ENCODE data around the gene GABRB2. TPM values are rescaled to one million over a fixed set of nuclear protein-coding genes. Genes with fewer than 3 reads are reported as not detected.

Gene GABRB2
- total RNA-seq, 4 donors from 2014 or later = 3.1 to 3.2 (median 3.2) TPM; not detected in 1

DNA sequence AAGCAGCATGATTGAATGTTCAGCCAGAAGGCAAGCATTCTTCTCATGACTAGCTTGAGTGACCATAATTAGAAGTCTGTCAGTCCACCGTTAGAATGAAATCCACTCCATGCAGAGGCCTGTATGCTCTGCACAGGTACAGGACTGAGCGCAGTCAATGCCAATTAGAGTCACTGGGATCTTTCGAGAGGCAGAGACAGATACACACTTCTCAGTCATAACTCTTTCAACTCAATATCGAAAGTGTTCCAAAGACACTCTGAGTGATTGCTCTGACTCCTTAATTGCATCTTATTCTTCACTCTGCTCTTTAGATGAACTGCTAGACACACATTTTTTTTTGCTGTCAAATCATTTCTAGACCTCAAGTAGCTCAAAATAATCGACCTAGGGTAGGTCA lies 203.6 kb downstream of the GABRB2 start:
- no peaks in the 10 kb centered on the region for H3K27me3 ChIP-seq

DNA sequence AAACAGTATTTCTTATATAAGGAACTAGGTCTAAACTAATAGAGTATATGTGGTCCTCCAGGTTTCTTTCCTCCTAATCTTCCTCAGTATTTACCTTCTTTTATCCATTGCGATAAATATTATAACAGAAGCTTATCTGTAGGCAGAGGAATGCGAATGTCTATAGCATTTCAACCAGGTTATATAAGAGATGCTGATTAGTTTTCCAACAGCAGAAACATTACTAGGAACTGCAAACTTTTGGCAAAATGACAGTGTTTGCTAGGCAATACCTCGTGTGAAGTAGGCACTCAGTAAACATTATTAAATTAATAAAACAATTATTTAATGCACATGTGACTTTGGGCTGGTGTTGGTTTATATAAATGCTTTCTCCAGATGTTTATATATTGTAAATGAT lies 206.5 kb downstream of the GABRB2 start:
- TF ChIP-seq, protein P1, sequence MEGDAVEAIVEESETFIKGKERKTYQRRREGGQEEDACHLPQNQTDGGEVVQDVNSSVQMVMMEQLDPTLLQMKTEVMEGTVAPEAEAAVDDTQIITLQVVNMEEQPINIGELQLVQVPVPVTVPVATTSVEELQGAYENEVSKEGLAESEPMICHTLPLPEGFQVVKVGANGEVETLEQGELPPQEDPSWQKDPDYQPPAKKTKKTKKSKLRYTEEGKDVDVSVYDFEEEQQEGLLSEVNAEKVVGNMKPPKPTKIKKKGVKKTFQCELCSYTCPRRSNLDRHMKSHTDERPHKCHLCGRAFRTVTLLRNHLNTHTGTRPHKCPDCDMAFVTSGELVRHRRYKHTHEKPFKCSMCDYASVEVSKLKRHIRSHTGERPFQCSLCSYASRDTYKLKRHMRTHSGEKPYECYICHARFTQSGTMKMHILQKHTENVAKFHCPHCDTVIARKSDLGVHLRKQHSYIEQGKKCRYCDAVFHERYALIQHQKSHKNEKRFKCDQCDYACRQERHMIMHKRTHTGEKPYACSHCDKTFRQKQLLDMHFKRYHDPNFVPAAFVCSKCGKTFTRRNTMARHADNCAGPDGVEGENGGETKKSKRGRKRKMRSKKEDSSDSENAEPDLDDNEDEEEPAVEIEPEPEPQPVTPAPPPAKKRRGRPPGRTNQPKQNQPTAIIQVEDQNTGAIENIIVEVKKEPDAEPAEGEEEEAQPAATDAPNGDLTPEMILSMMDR (IDR thresholded peaks at IDR 0.05) = no peak
- no peak overlapping the region for H3K27ac ChIP-seq
- H3K36me3 ChIP-seq = no peaks in the 10 kb centered on the region
- H3K27me3 ChIP-seq = no peaks in the 10 kb centered on the region
- no peak for DNase-seq
- no peaks in the 10 kb centered on the region for H3K4me1 ChIP-seq
- no peak overlapping the region for H3K4me3 ChIP-seq
- H3K9me3 ChIP-seq = no peaks in the 10 kb centered on the region

More for the DNA sequence above, 203.6 kb downstream of the GABRB2 start:
- no peak for DNase-seq
- no peak for TF ChIP-seq POLR2A (IDR thresholded peaks at IDR 0.05)
- TF ChIP-seq, protein P1 (IDR thresholded peaks at IDR 0.05) = no peak
- H3K4me1 ChIP-seq = no peaks in the 10 kb centered on the region
- H3K9me3 ChIP-seq = no peaks in the 10 kb centered on the region
- H3K36me3 ChIP-seq = no peaks in the 10 kb centered on the region
- H3K4me3 ChIP-seq = no peak overlapping the region
- H3K27ac ChIP-seq = no peak overlapping the region

DNA sequence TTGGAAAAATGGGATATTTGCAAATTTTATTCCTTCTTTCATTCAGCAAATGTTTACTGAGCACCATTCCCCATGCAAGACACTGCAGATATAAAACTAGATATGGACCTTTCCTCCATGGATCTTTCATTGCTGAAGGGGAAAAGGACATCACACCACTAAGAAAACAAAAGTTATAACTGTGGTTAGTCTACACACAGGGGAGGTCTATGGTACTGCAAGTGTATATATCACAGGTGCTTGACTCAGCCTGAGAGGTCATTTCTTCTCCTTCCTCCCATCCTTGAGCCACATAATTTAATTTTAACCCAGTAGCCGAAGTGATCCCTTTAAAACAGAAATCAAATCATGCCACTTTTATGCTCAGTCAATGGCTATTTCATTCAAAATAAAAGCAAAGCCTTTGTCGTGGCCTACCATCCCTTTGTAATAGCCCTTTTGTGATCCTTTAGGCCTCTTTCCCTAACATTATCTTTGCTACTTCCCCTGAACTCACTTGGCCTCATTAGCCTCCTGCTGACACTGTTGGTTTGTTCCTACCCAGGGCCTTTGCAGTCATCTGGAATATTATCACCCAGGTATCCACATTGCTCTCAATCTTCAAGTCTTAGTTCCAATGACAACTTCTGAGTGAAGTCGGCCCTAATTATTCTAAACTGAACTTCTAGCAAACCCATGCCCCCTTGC lies 213.2 kb downstream of the GABRB2 start:
- H3K4me3 ChIP-seq = no peak overlapping the region
- no peaks in the 10 kb centered on the region for H3K27me3 ChIP-seq
- H3K9me3 ChIP-seq = no peaks in the 10 kb centered on the region
- DNase-seq = no peak
- no peak overlapping the region for H3K27ac ChIP-seq
- no peak for TF ChIP-seq POLR2A (IDR thresholded peaks at IDR 0.05)
- TF ChIP-seq, protein P1 (IDR thresholded peaks at IDR 0.05) = no peak
- no peaks in the 10 kb centered on the region for H3K36me3 ChIP-seq
- no peaks in the 10 kb centered on the region for H3K4me1 ChIP-seq

DNA sequence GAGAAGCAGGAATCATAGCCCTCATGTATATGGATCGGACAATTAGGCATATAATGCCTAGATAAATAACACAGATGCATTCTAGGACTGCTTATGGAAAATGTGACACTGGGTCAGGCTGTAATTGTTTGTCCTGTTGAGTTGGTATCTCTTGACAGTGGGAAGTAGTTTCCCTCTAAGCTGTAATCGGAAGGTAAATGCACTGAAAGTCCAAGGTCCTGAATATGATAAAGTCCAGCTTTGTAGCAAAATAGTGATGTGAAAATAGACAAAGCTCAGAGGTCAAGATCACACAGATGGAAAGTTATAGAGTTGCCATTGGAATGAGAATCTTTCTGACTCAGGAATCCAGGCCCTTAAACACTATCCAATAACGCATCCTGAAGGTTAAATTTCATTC lies 214.2 kb downstream of the GABRB2 start:
- DNase-seq = no peak
- TF ChIP-seq, protein P1 (IDR thresholded peaks at IDR 0.05) = no peak
- no peak for TF ChIP-seq POLR2A (IDR thresholded peaks at IDR 0.05)
- Histone ChIP-seq H3K27me3 (no peaks in the 10 kb centered on the region), H3K4me3 (no peak overlapping the region), H3K4me1 (no peaks in the 10 kb centered on the region), H3K9me3 (no peaks in the 10 kb centered on the region), H3K27ac (no peak overlapping the region), H3K36me3 (no peaks in the 10 kb centered on the region)

DNA sequence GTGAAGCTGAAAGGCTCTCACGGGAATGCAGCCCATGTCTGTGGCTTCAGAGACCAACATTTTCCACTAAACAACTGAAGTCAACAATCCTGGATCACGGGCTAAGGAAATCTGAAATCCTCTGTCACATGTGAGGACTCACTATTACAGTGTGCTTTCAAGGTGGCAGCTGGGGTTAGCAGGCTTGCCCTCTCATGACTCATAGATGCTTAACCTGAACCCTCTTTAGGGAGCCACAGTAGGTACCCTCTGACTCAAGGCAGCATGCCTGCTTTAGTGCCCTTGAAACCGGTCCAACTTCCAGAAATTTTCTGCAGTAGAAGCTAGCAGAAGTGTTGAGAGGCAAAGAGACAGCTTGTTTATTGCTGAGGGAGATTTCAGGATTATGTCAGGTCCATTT lies 232.5 kb downstream of the GABRB2 start:
- H3K27me3 ChIP-seq = no peaks in the 10 kb centered on the region
- no peak overlapping the region for H3K4me3 ChIP-seq
- H3K36me3 ChIP-seq = no peaks in the 10 kb centered on the region
- TF ChIP-seq, protein P1 (IDR thresholded peaks at IDR 0.05) = no peak
- TF ChIP-seq POLR2A (IDR thresholded peaks at IDR 0.05) = no peak
- H3K9me3 ChIP-seq = no peaks in the 10 kb centered on the region
- DNase-seq = no peak
- no peaks in the 10 kb centered on the region for H3K4me1 ChIP-seq
- H3K27ac ChIP-seq = no peak overlapping the region

DNA sequence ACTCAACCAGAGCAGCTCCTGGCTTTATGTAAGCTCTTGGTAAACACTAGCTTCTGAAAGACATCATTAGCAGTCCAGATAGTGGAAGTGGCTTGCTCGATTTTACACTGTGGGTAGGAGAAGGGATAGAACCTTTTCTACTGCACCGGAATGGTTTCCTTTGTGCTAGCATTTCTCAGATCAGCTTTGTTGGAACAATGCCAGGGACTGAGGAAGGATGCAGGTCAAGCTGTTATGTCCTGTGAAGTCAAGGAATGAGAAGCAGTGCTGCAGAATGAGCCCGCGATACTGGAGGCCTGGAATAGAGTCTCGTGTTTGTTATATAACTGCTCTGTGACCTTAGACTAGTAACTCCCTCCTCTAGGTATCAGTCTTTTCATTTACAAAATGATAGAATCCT lies 233.6 kb downstream of the GABRB2 start:
- no peak for TF ChIP-seq POLR2A (IDR thresholded peaks at IDR 0.05)
- TF ChIP-seq, protein P1 (IDR thresholded peaks at IDR 0.05) = no peak
- Histone ChIP-seq H3K4me3 (no peak overlapping the region), H3K27me3 (no peaks in the 10 kb centered on the region), H3K27ac (no peak overlapping the region), H3K4me1 (no peaks in the 10 kb centered on the region), H3K9me3 (no peaks in the 10 kb centered on the region), H3K36me3 (no peaks in the 10 kb centered on the region)
- no peak for DNase-seq

Measured in Peyer's patch (tissue), 4 donors.